Measurements from ENCODE around the gene CAPN5. TPM values are rescaled to one million over a fixed set of nuclear protein-coding genes. Genes with fewer than 3 reads are reported as not detected.
"Not testable (repeated sequence)": the region's sequence is repeated elsewhere in the genome, so short reads cannot be mapped to it uniquely, and the experiment has no call there.

CAPN5 gene
- polyA plus RNA-seq, result 10 to 100 TPM; 43.8 to 61.1 (median 54.7) TPM
- long read RNA-seq, donor 1, full-length matches to known transcripts, result 13 of 19 reads
- long read RNA-seq, donor 1, partial matches to known transcripts, result 6 of 19 reads
- long read RNA-seq, donor 1, other reads (novel, unspliced or antisense), result 0 of 19 reads
- long read RNA-seq, donor 2, full-length matches to known transcripts, result 7 of 7 reads
- long read RNA-seq, donor 2, partial matches to known transcripts, result 0 of 7 reads
- long read RNA-seq, donor 2, other reads (novel, unspliced or antisense), result 0 of 7 reads
- long read RNA-seq, donor 3, full-length matches to known transcripts, result 3 of 3 reads
- long read RNA-seq, donor 3, partial matches to known transcripts, result 0 of 3 reads
- long read RNA-seq, donor 3, other reads (novel, unspliced or antisense), result 0 of 3 reads
- long read RNA-seq, donor 4, result 0 reads
- long read RNA-seq, donor 5, full-length matches to known transcripts, result 2 of 2 reads
- long read RNA-seq, donor 5, partial matches to known transcripts, result 0 of 2 reads
- long read RNA-seq, donor 5, other reads (novel, unspliced or antisense), result 0 of 2 reads
- long read RNA-seq, donor 6, full-length matches to known transcripts, result 5 of 5 reads
- long read RNA-seq, donor 6, partial matches to known transcripts, result 0 of 5 reads
- long read RNA-seq, donor 6, other reads (novel, unspliced or antisense), result 0 of 5 reads
- long read RNA-seq, donor 7, result 0 reads
- long read RNA-seq, donor 8, full-length matches to known transcripts, result 1 of 1 reads
- long read RNA-seq, donor 8, partial matches to known transcripts, result 0 of 1 reads
- long read RNA-seq, donor 8, other reads (novel, unspliced or antisense), result 0 of 1 reads
- long read RNA-seq, donor 9, full-length matches to known transcripts, result 1 of 1 reads
- long read RNA-seq, donor 9, partial matches to known transcripts, result 0 of 1 reads
- long read RNA-seq, donor 9, other reads (novel, unspliced or antisense), result 0 of 1 reads
- long read RNA-seq, donor 10, full-length matches to known transcripts, result 15 of 15 reads
- long read RNA-seq, donor 10, partial matches to known transcripts, result 0 of 15 reads
- long read RNA-seq, donor 10, other reads (novel, unspliced or antisense), result 0 of 15 reads

GRCh38 chr11:77066229-77067042, at the start of gene CAPN5:
Gene CAPN5, plus strand, starts transcription at chr11:77066971. Its CDS starts 17,916 bp downstream, at chr11:77084887.
- Histone ChIP-seq H3K4me1 (ENCODE audit: control insufficient read depth in 3 of 3, insufficient read depth in 2 of 3, low read depth in 1 of 3, low read length in 2 of 3) (peaks cover 5 to 52% (median 9%) of the 10 kb centered on the region in 3 donors), H3K9me3 (ENCODE audit: control insufficient read depth in 2 of 2, insufficient read depth in 1 of 2, low read depth in 1 of 2, low read length in 1 of 2) (peaks cover 0 to 1% of the 10 kb centered on the region in 2 donors), H3K36me3 (ENCODE audit: control insufficient read depth in 3 of 3, insufficient read depth in 2 of 3, low read depth in 1 of 3, low read length in 3 of 3) (peaks cover 0 to 16% (median 0%) of the 10 kb centered on the region in 3 donors), H3K4me3 (ENCODE audit: low read depth in 1 of 3, low read length in 3 of 3) (peak within 1 kb of the TSS; percentile 63 to 77 (median 75)), H3K27ac (ENCODE audit: low read depth in 1 of 3, low read length in 2 of 3) (peak within 1 kb of the TSS; percentile 77 to 91 (median 90)), H3K27me3 (ENCODE audit: control insufficient read depth in 3 of 3, insufficient read depth in 3 of 3, low read length in 3 of 3) (no peaks in the 10 kb centered on the region)
- WGBS, 3 donors, result 1 to 3% (median 1%) methylated on average over 40 to 69 of the region's 69 CpGs
- FAIRE-seq (no peak), DNase-seq (peak; percentile 90 to 97)

- FAIRE-seq; H3K27me3 ChIP-seq (ENCODE audit: control insufficient read depth in 3 of 3, insufficient read depth in 3 of 3, low read length in 3 of 3); H3K4me3 ChIP-seq (ENCODE audit: low read depth in 1 of 3, low read length in 3 of 3); H3K4me1 ChIP-seq (ENCODE audit: control insufficient read depth in 3 of 3, insufficient read depth in 2 of 3, low read depth in 1 of 3, low read length in 2 of 3); H3K36me3 ChIP-seq (ENCODE audit: control insufficient read depth in 3 of 3, insufficient read depth in 2 of 3, low read depth in 1 of 3, low read length in 3 of 3); H3K27ac ChIP-seq (ENCODE audit: low read depth in 1 of 3, low read length in 2 of 3); H3K9me3 ChIP-seq (ENCODE audit: control insufficient read depth in 2 of 2, insufficient read depth in 1 of 2, low read depth in 1 of 2, low read length in 1 of 2); DNase-seq: not testable (repeated sequence)
- 68 to 73% (median 69%) methylated on average over 2 of the region's 2 CpGs for WGBS, 3 donors
These were observed 48.3 kb upstream of the CAPN5 start for GRCh38 chr11:77018396-77018924.

- no peaks in the 10 kb centered on the region for H3K9me3 ChIP-seq (ENCODE audit: control insufficient read depth in 2 of 2, insufficient read depth in 1 of 2, low read depth in 1 of 2, low read length in 1 of 2)
- H3K4me3 ChIP-seq (ENCODE audit: low read depth in 1 of 3, low read length in 3 of 3), result no peak overlapping the region
- FAIRE-seq, result no peak
- H3K36me3 ChIP-seq (ENCODE audit: control insufficient read depth in 3 of 3, insufficient read depth in 2 of 3, low read depth in 1 of 3, low read length in 3 of 3), result peaks cover 2 to 5% (median 3%) of the 10 kb centered on the region in 3 donors
- H3K27ac ChIP-seq (ENCODE audit: low read depth in 1 of 3, low read length in 2 of 3), result no peak overlapping the region
- WGBS, 3 donors, result 77 to 87% (median 80%) methylated on average over 2 of the region's 2 CpGs
- H3K27me3 ChIP-seq (ENCODE audit: control insufficient read depth in 3 of 3, insufficient read depth in 3 of 3, low read length in 3 of 3), result no peaks in the 10 kb centered on the region
- H3K4me1 ChIP-seq (ENCODE audit: control insufficient read depth in 3 of 3, insufficient read depth in 2 of 3, low read depth in 1 of 3, low read length in 2 of 3), result peaks cover 0 to 4% (median 0%) of the 10 kb centered on the region in 3 donors
- peak in 1 of 2 donors; percentile 43 for DNase-seq
These were observed 46.7 kb upstream of the CAPN5 start for GRCh38 chr11:77019976-77020595.

- peaks cover 0 to 5% (median 0%) of the 10 kb centered on the region in 3 donors for H3K4me1 ChIP-seq (ENCODE audit: control insufficient read depth in 3 of 3, insufficient read depth in 2 of 3, low read depth in 1 of 3, low read length in 2 of 3)
- WGBS, 3 donors, result 91 to 98% (median 96%) methylated on average over 2 of the region's 2 CpGs
- H3K4me3 ChIP-seq (ENCODE audit: low read depth in 1 of 3, low read length in 3 of 3), result no peak overlapping the region
- peak overlapping the region in 1 of 3 donors; percentile 4 for H3K27ac ChIP-seq (ENCODE audit: low read depth in 1 of 3, low read length in 2 of 3)
- FAIRE-seq, result no peak
- peaks cover 2 to 5% (median 3%) of the 10 kb centered on the region in 3 donors for H3K36me3 ChIP-seq (ENCODE audit: control insufficient read depth in 3 of 3, insufficient read depth in 2 of 3, low read depth in 1 of 3, low read length in 3 of 3)
- DNase-seq, result no peak
- H3K9me3 ChIP-seq (ENCODE audit: control insufficient read depth in 2 of 2, insufficient read depth in 1 of 2, low read depth in 1 of 2, low read length in 1 of 2), result no peaks in the 10 kb centered on the region
- H3K27me3 ChIP-seq (ENCODE audit: control insufficient read depth in 3 of 3, insufficient read depth in 3 of 3, low read length in 3 of 3), result no peaks in the 10 kb centered on the region
These were observed 46.0 kb upstream of the CAPN5 start for GRCh38 chr11:77020734-77021133.

- FAIRE-seq, result no peak
- no peaks in the 10 kb centered on the region for H3K9me3 ChIP-seq (ENCODE audit: control insufficient read depth in 2 of 2, insufficient read depth in 1 of 2, low read depth in 1 of 2, low read length in 1 of 2)
These were observed 42.0 kb upstream of the CAPN5 start for GRCh38 chr11:77024745-77025144.

GRCh38 chr11:77026221-77026620, 40.5 kb upstream of the CAPN5 start:
- Histone ChIP-seq H3K36me3 (ENCODE audit: control insufficient read depth in 3 of 3, insufficient read depth in 2 of 3, low read depth in 1 of 3, low read length in 3 of 3) (peaks cover 0 to 2% (median 0%) of the 10 kb centered on the region in 3 donors), H3K27me3 (ENCODE audit: control insufficient read depth in 3 of 3, insufficient read depth in 3 of 3, low read length in 3 of 3) (no peaks in the 10 kb centered on the region), H3K27ac (ENCODE audit: low read depth in 1 of 3, low read length in 2 of 3) (peak overlapping the region in 1 of 3 donors; percentile 24), H3K9me3 (ENCODE audit: control insufficient read depth in 2 of 2, insufficient read depth in 1 of 2, low read depth in 1 of 2, low read length in 1 of 2) (no peaks in the 10 kb centered on the region), H3K4me3 (ENCODE audit: low read depth in 1 of 3, low read length in 3 of 3) (no peak overlapping the region), H3K4me1 (ENCODE audit: control insufficient read depth in 3 of 3, insufficient read depth in 2 of 3, low read depth in 1 of 3, low read length in 2 of 3) (peaks cover 0 to 35% (median 1%) of the 10 kb centered on the region in 3 donors)
- DNase-seq (peak in 1 of 2 donors; percentile 44), FAIRE-seq (no peak)
- WGBS, 3 donors, result 44 to 70% (median 44%) methylated on average over 3 of the region's 3 CpGs

More at GRCh38 chr11:77024745-77025144, 42.0 kb upstream of the CAPN5 start:
- DNase-seq, result no peak
- Histone ChIP-seq H3K4me3 (ENCODE audit: low read depth in 1 of 3, low read length in 3 of 3) (no peak overlapping the region), H3K4me1 (ENCODE audit: control insufficient read depth in 3 of 3, insufficient read depth in 2 of 3, low read depth in 1 of 3, low read length in 2 of 3) (peaks cover 0 to 24% (median 1%) of the 10 kb centered on the region in 3 donors), H3K27ac (ENCODE audit: low read depth in 1 of 3, low read length in 2 of 3) (no peak overlapping the region), H3K27me3 (ENCODE audit: control insufficient read depth in 3 of 3, insufficient read depth in 3 of 3, low read length in 3 of 3) (no peaks in the 10 kb centered on the region), H3K36me3 (ENCODE audit: control insufficient read depth in 3 of 3, insufficient read depth in 2 of 3, low read depth in 1 of 3, low read length in 3 of 3) (peaks cover 0 to 3% (median 0%) of the 10 kb centered on the region in 3 donors)

- DNase-seq (no peak), FAIRE-seq (no peak)
- Histone ChIP-seq H3K4me3 (ENCODE audit: low read depth in 1 of 3, low read length in 3 of 3) (no peak overlapping the region), H3K4me1 (ENCODE audit: control insufficient read depth in 3 of 3, insufficient read depth in 2 of 3, low read depth in 1 of 3, low read length in 2 of 3) (peaks cover 0 to 35% (median 1%) of the 10 kb centered on the region in 3 donors), H3K27me3 (ENCODE audit: control insufficient read depth in 3 of 3, insufficient read depth in 3 of 3, low read length in 3 of 3) (no peaks in the 10 kb centered on the region), H3K27ac (ENCODE audit: low read depth in 1 of 3, low read length in 2 of 3) (peak overlapping the region in 1 of 3 donors; percentile 24), H3K9me3 (ENCODE audit: control insufficient read depth in 2 of 2, insufficient read depth in 1 of 2, low read depth in 1 of 2, low read length in 1 of 2) (no peaks in the 10 kb centered on the region), H3K36me3 (ENCODE audit: control insufficient read depth in 3 of 3, insufficient read depth in 2 of 3, low read depth in 1 of 3, low read length in 3 of 3) (peaks cover 0 to 1% (median 0%) of the 10 kb centered on the region in 3 donors)
- 88 to 94% (median 90%) methylated on average over 2 of the region's 2 CpGs for WGBS, 3 donors
These were observed 40.0 kb upstream of the CAPN5 start for GRCh38 chr11:77026743-77027142.
